HG03460 (cell line): Measurements from ENCODE around the gene SPATA24.
"Not testable (repeated sequence)": the region's sequence is repeated elsewhere in the genome, so short reads cannot be mapped to it uniquely, and the experiment has no call there.

Experiments
- ATAC-seq: cut with Tn5 transposase; IDR thresholded peaks from one replicate; pipeline ENCODE4 v1.9.1; 2021; ENCODE audit not compliant: unreplicated experiment

The SPATA24 gene

GRCh38 chr5:139417214-139417613, 13.3 kb upstream of the SPATA24 start:
- ATAC-seq: no peak

DNA sequence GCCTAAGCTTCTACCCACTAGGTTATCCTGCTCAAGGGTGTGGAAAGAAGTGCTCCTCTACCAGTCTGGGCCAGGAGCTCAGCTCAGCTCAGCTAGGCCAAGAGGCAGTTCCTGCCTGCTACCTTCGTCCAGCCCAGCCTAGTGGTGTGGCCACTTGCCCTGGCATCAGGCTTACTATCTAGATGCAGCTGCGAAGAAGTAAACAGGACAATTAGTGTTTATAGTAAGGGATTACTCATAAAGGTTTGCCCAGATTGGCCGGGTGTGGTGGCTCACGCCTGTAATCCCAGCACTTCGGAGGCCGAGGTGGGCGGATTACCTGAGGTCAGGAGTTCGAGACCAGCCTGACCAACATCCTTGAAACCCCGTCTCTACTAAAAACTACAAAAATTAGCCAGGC, 12.8 kb upstream of the SPATA24 start:
- ATAC-seq: no peak

DNA sequence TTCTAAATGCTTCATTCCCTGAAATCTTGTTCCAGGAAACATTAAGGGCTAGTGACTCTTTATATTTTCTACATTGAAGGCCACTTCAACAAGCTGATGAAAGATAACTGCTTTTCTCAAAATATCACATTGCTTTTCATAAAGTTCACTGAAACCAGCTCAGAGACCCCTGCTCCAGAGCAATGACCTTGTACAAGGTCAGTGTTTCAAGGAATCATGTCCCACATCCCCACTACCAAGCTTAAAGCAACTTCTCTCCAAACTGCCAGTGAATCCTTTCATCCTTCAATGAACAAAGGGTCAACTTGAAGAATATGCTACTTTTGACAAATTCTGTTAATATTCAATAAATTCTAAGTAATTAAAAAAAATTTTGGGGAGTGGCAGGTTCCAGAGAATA, 12.0 kb upstream of the SPATA24 start:
- no peak for ATAC-seq

DNA sequence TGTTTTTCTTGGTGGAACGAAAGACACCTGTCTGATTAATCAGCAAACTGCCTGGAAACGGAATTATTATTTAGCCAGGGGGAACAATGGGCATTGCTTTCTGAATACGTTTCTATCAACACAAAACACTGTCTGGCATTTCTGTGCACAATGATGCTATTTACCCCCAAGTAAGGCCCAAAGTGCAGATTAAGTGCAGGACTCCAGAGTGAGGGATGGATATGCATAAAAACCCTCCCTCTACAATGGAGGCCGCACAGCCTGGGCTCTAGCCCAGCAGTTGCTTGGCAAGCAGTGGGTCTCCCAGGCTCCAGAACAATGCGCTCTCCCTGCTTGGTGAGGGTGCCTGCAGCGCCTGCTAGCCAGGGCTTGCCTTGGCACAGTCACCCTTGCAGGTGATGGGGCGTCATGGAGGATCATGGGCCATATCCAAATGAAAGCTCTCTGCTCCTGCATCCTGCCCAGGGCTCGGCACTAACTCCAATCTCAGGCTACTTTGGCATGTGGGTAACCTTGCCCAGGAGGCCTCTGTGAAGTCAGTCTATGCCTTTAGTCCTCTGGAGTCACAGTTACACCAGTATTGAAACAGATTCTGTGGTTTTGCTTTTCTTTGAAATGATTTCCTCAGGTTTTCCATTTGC, 11.5 kb upstream of the SPATA24 start:
- no peak for ATAC-seq

DNA sequence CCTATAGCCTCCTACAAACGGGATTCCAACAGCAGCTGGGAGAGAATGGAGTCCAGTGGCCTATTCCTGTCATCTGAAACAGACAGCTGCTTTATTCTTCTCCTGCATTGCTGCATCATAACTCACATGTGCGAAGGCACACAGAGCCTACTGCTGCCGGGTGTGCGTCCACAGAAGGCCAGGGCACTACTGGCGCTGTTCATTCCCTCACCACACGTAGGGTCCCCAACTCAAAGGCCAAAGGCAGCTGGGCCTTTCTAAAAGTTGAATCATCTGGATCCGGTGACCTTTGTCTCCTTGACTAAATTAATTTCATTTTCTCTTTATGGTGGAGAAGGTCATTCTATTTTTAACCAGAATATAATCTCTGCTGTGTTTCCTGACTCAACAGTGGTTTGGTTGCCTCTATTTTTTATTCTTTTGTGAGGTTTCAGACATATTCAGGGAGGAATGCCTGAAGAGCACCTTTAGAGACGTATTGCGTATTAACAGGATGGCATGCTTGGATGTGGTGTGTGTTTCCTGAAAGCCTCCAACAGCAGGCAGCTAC, 10.8 kb upstream of the SPATA24 start:
- ATAC-seq: no peak

- ATAC-seq: no peak
Measured at GRCh38 chr5:139413963-139414362, 10.1 kb upstream of the SPATA24 start.

DNA sequence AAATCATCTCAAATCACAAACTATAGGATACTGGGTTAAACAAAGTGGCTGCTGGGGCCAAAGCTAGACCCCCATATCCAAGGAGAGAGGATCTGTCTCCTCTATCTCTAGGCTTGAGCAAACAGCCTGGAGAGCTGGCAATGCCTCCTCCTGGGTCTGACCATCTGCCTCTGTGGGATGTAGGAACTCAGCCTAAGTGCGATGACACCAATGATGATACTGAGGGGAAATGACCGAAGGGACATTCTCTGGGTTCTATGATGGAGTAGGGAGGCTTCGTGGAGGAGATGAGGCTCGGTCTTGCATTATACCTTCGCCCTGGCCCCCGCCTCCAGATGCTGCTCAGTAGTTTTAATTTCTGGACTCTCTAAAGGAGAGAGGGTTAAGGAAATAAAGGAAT, 9.3 kb upstream of the SPATA24 start:
- no peak for ATAC-seq

DNA sequence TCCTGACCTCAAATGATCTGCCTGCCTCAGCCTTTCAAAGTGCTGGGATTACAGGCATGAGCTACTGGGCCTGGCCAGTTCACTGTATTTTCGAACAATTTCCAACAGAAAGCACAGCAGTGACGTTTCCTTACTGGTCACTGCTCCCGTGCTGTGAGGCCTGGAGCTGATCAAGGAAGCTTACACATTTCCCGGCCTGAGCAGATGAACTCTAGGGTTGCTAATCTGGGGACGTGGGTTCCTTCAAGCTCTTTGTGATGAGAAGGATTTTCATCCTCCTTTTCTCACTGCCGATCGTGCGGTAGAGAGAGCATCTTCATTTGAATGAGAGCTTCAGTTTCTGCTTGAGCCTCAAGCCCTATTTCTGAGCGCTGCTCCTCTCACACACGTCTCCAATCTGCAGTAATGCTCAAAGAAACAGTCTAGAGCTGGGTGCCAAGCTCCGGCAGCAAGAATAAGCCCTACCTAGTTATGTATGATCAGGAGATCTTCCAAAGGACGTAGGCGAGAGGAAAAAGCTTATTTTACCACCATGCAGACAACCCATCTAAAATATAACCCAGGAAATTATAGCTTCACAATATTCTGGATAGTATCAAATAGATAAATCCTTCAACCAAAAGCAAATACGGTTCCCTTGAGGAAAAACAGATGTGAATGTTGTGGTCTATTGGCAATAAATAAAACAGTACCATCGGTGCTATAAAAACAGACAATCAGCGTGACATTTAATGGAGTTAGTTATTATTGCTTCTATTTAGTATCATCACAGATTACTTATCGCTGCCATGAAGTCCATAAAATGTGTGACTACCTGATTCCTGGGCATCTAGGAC, 7.3 kb upstream of the SPATA24 start:
- ATAC-seq: no peak

- no peak for ATAC-seq
Measured at GRCh38 chr5:139410121-139410992, 6.5 kb upstream of the SPATA24 start.

GRCh38 chr5:139409116-139409515, 5.2 kb upstream of the SPATA24 start:
- not testable (repeated sequence) for ATAC-seq

- no peak for ATAC-seq
Measured at GRCh38 chr5:139408191-139408590, 4.3 kb upstream of the SPATA24 start.

GRCh38 chr5:139407517-139407916, 3.6 kb upstream of the SPATA24 start:
- no peak for ATAC-seq

DNA sequence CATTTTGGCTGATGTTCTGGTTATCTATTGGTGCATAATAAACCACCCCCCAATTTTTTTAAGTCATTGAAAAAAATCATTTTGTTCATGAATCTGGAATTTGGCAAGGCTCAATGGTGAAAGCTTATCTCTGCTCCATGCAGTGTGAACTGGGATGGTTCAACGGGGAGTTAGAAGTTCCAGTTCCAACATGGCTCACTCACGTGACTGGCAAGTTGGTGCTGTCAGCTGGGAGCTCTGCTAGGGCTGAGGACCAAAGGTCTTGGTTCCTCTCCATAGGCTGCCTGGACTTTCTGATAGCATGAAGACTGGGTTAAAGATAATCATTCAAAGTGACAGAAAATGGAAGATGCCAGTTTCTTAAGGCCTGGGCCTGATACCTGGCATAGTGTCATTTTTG, 3.1 kb upstream of the SPATA24 start:
- no peak for ATAC-seq

- no peak for ATAC-seq
Measured at GRCh38 chr5:139404484-139404840, 573 bp upstream of the SPATA24 start.

GRCh38 chr5:139403418-139403786, 487 bp downstream of the SPATA24 start:
- no peak for ATAC-seq

DNA sequence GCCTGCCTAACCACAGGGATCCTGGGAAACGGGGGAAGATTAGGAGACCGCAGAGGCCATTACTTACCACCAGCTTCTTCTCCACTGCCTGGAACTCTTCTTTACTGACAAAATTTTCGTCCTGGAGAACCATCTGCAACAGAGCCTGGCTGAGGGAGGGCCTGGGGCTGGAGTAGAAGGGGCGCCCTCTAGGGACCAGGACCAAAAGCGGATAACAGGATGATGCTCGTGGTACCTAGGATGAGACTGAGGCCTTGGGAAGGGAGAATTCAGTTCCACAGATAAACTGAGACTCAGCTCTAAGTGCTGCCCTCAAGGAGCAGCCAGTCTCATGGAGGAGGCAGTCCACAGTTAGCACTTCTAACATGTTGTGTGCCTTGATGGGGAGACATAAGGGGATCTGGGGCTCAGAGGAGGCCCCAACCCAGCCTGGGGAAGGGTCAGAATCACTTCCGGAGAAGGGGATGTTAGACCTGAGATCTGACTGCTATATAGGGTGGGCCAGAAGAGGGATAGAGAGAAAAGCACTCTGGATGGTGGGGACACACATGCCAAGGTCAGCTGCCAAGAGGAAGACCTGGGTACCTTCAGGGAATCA, 1.2 kb downstream of the SPATA24 start:
- no peak for ATAC-seq

- no peak for ATAC-seq
Measured at GRCh38 chr5:139401546-139401945, 2.3 kb downstream of the SPATA24 start.

DNA sequence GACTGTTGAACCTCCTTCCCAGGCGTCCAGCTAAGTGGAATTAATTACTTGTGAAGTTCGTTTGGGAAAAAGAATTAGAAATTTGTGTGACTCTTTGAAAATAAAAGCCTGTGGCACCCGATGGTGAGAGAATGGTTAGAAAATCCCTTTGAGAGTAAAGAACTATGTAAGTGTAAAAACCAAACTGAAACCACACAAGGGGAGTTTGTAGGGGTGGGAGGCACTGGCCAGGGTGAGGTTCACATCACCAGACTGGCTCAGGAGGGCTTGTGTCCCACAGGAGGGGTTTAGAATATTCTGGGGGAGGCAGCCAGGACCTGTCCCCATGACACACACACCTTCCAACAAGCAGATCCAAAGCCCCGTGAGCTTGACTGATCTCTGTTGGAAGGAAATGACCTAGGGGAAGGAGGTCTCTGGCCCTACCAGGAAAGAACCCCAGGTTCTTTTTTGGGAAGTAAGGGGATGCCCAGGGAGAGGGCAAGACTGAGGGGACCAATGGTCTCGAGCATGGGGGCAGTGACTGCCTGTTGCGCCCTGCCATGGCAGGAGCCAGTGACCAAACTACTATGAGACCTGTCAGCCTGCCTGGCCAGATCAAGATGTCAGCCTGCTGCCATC, 4.3 kb downstream of the SPATA24 start:
- ATAC-seq: no peak

DNA sequence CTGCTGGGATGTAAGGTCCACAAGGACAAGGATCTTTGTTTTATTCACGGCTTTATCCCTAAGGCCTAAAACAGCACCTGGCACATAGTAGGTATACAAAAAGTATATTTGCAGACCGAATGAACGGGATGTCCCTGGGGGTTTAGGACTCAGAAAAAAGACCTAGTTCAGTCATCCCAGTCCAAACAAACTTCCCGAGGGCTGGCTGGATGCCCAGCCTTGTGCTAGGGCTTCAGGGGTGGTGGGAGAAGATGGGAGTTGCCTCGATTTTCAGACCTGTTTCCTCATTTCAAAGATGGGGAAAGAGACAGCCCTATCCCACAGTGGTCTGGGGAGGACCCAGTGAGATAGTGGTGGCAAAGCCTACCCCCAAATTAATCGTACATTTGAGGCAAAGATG, 6.0 kb downstream of the SPATA24 start:
- no peak for ATAC-seq

DNA sequence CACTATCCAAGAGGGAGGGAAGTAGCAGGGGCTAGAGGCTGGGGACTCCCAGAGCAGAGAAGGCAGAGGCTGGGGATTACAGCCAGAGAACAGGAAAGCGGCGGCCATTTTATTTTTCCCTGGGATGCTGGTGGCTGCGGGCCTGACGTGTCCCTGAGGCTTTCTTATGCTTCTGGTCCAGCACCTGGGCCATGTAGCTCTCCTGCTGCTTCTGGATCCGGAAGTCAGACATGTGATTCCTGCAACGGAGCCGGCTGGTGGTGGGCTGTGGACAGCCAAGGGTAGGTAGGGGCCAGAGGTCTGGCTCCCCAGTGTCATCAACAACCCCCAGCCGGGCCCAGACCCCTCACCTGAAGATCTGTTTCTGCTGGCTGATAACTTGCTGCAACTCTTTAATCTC, 7.2 kb downstream of the SPATA24 start:
- no peak for ATAC-seq
